GM12891 (cell line): Measurements from ENCODE around the gene TNFSF15.

Experiments used
- DNase-seq: peaks from one replicate; pipeline ENCODE4 v3.0.0; 2011; ENCODE audit warnings: low spot score; ENCODE audit not compliant: insufficient read length
- FAIRE-seq: peaks from 2 replicates; lab custom pipeline; 2011; peaks lifted over from hg19 to GRCh38; lab: Jason Lieb, UNC
- PAX5 ChIP-seq: IDR thresholded peaks from 2 replicates; pipeline ENCODE4 v1.6.1; 2011; ENCODE audit warnings: low read length, moderate library complexity, mild to moderate bottlenecking; ENCODE audit not compliant: insufficient read depth, severe bottlenecking
- POLR2A ChIP-seq: IDR thresholded peaks from 2 replicates; pipeline ENCODE4 v1.6.1; 2011; ENCODE audit warnings: low read depth, low read length, control low read depth
- POLR2AphosphoS5 ChIP-seq: IDR thresholded peaks from 2 replicates; pipeline ENCODE4 v1.6.1; 2011; ENCODE audit warnings: low read depth, low read length, control low read depth
- POU2F2 ChIP-seq: IDR thresholded peaks from 2 replicates; pipeline ENCODE4 v1.6.1; 2011; ENCODE audit warnings: low read depth, mild to moderate bottlenecking, control low read depth, low read length, moderate library complexity
- SPI1 ChIP-seq: IDR thresholded peaks from 2 replicates; pipeline ENCODE4 v1.6.1; 2011; ENCODE audit warnings: low read depth, low read length, control low read depth
- TAF1 ChIP-seq: IDR thresholded peaks from 2 replicates; pipeline ENCODE4 v1.6.1; 2011; ENCODE audit warnings: low read depth, low read length, control low read depth

The TNFSF15 gene

GRCh38 chr9:114789006-114789405 is 16.8 kb downstream of the TNFSF15 start:
- TF ChIP-seq POU2F2 (no peak), POLR2A (no peak), TAF1 (no peak), SPI1 (no peak), PAX5 (no peak), POLR2AphosphoS5 (no peak)
- DNase-seq = no peak
- FAIRE-seq = no peak

DNA sequence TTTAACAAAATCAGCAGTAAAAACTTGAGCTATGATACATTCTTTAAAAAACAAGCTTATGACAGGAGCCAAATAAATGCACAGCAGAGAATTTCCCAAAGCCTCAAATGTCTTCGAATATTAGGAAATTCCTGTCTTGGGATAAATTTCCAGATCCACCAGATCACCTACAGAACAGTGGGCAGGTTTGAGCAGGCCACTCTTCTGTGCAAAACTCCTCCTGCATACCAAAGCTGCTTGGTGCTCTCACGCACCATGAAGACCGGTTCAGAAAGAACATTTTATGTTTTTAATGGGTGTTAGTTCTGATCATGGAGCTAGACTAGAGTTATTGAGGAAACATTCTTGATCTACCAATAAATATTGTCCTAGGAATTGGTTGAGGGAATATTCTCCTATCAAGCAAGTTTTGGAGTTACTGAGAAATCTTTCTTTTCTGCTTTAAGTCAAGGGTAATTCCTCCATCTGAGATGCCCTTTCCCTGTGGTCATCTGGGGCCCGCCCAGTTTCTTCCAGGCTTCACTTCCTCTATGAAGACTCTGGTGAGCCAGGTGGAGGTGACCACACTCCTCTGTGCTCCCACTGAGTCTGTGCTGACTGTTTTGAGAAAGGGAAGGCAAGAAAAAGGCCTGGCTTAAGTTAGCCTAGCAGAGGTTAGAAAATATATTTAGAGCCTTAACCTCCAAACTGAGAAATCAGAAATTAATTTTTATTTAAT is 17.9 kb downstream of the TNFSF15 start:
- FAIRE-seq = no peak
- TF ChIP-seq POLR2AphosphoS5 (no peak), POLR2A (no peak), POU2F2 (no peak), TAF1 (no peak), SPI1 (no peak), PAX5 (no peak)
- DNase-seq = no peak

DNA sequence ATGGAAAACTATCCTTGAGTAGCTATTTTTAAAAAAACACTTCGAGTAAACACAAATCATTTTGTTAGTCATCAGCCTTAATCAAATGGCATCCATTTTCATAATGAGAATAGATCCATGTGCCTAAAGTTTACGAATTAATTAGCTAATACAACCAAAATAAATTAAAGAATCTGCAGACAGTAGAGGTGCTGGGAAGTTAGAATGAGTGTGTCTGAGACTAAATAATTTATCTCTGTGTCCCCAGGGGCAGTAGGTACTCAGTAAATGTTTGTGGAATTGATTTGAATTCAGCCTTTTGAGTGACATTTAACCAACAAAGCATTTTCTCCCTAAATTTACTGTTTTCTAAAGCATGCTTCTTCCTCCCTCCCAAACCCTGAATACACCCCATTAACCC is 18.6 kb downstream of the TNFSF15 start:
- no peak for FAIRE-seq
- TF ChIP-seq SPI1 (no peak), POU2F2 (no peak), POLR2A (no peak), PAX5 (no peak), TAF1 (no peak), POLR2AphosphoS5 (no peak)

GRCh38 chr9:114785866-114786650 is 19.8 kb downstream of the TNFSF15 start:
- DNase-seq = no peak
- no peak for FAIRE-seq
- TF ChIP-seq POLR2A (no peak), SPI1 (no peak), TAF1 (no peak), POLR2AphosphoS5 (no peak), POU2F2 (no peak), PAX5 (no peak)

More for the DNA sequence above, 18.6 kb downstream of the TNFSF15 start:
- DNase-seq = no peak

DNA sequence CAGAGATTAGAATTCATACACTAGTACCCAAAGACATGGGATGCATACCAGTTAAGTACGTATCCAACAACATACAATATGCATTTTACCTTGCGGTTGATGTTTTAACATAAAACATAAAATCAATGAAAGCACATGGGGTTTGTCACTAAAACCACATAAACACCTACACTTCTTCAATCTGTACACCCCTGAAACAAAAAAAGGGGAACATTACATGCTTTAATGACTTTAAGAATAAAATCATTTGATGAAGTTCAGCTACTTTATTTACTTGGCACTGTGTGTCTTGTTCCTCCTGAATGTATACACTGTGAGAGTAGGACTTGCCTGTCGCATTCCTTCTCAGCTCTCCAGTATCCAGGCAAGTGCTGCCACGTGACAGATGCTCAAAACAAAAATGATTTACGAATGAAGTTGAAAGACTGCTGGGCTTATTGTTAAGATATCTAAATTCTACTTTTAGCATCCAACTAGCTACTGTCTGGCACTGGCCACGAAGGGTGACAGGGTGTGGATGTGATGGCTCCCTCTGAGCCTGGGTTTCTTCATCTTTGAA is 21.0 kb downstream of the TNFSF15 start:
- FAIRE-seq = no peak
- DNase-seq = no peak
- TF ChIP-seq POLR2AphosphoS5 (no peak), PAX5 (no peak), POU2F2 (no peak), POLR2A (no peak), TAF1 (no peak)

- FAIRE-seq (no peak), DNase-seq (no peak)
- TF ChIP-seq POLR2A (no peak), TAF1 (no peak), SPI1 (no peak), POLR2AphosphoS5 (no peak), PAX5 (no peak)
These were observed 23.3 kb downstream of the TNFSF15 start for GRCh38 chr9:114782586-114782985.

- DNase-seq (no peak), FAIRE-seq (no peak)
- no peak for TF ChIP-seq PAX5
- TF ChIP-seq POU2F2 = no peak
- TF ChIP-seq TAF1 = no peak
- TF ChIP-seq SPI1 = no peak
- no peak for TF ChIP-seq POLR2AphosphoS5
- no peak for TF ChIP-seq POLR2A
These were observed 26.4 kb downstream of the TNFSF15 start for GRCh38 chr9:114779352-114779845.

GRCh38 chr9:114777821-114778609 is 27.8 kb downstream of the TNFSF15 start:
- FAIRE-seq = no peak
- no peak for DNase-seq
- no peak for TF ChIP-seq TAF1
- TF ChIP-seq POLR2AphosphoS5 = no peak
- TF ChIP-seq SPI1 = no peak
- no peak for TF ChIP-seq POLR2A
- no peak for TF ChIP-seq PAX5
- no peak for TF ChIP-seq POU2F2
